SJSA1 (cell line): ENCODE measurements around the gene CYSLTR2. TPM values are rescaled to one million over a fixed set of nuclear protein-coding genes. Genes with fewer than 3 reads are reported as not detected.

ENCODE experiments used
- DNase-seq, 2 experiments: peaks; one replicate each; pipeline ENCODE4 v3.0.0-alpha.2; 2015 to 2020; ENCODE audit warnings: low spot score in 2 of 2, low read depth in 1 of 2
- H3K27ac ChIP-seq: fragments of 250-450 bp; sonication (Bioruptor Pico); 2 replicates; pipeline ENCODE4 v1.5.1; 2020; ENCODE audit warnings: mild to moderate bottlenecking, moderate library complexity
- H3K27me3 ChIP-seq: fragments of 250-450 bp; sonication (Bioruptor Pico); replicated peaks from 2 replicates; pipeline ENCODE4 v1.5.1; 2020; ENCODE audit warnings: mild to moderate bottlenecking, moderate library complexity
- H3K36me3 ChIP-seq: fragments of 250-450 bp; sonication (Bioruptor Pico); 2 replicates; pipeline ENCODE4 v1.5.1; 2020; ENCODE audit warnings: mild to moderate bottlenecking
- H3K4me1 ChIP-seq: fragments of 250-450 bp; sonication (Bioruptor Pico); replicated peaks from 2 replicates; pipeline ENCODE4 v1.6.1; 2021; ENCODE audit warnings: mild to moderate bottlenecking
- H3K4me3 ChIP-seq: fragments of 250-450 bp; sonication (Bioruptor Pico); 2 replicates; pipeline ENCODE4 v1.5.1; 2020; ENCODE audit warnings: mild to moderate bottlenecking
- H3K9me3 ChIP-seq: fragments of 250-450 bp; sonication (Bioruptor Pico); replicated peaks from 2 replicates; pipeline ENCODE4 v1.5.1; 2020; ENCODE audit warnings: mild to moderate bottlenecking
- total RNA-seq: library from RNA; depleted of rRNA; stranded (reverse); fragments of >200 nt; shearing (Covaris generic); gene quantifications from 2 replicates; pipeline ENCODE4 v1.2.3, GENCODE V29; 2014

The CYSLTR2 gene
- total RNA-seq, 1 experiment from 2014 or later = not detected

DNA sequence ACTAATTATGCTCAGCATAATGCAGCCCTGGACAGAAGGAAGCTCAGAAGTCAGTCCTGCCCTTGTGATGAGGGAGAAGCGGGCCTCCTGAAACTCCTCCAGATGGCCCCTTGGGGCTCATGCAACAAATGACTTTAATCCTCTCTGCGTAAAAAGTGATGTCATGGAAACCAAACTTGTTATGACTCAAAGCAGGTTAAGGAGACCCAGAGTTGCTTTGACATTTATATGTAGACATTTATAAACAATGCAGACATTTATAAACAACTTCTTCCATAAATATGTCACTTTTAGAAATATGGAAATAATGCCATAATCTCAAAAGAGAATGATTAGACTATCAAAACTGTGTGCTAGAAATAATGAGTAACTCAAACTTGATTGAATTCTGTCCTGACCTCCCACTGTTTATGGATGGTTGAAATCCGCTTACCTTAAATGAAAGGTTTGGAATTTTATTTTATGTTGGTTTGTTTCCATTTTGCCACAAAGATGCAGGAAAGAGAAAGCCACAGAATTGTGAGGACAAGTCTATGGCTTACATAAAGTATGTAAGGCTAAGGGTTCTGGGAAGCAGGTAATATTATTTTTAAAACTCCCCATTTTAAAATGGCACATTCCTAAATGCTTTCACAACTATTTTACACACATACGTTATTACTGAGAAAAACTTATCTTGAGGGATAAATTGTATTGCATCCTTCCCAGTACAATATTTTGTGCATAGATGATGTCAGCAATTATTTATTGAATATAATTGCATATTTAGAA, 73.7 kb downstream of the CYSLTR2 start:
- DNase-seq = no peak
- no peak overlapping the region for H3K4me3 ChIP-seq
- H3K9me3 ChIP-seq = no peaks in the 10 kb centered on the region
- no peaks in the 10 kb centered on the region for H3K27me3 ChIP-seq
- no peaks in the 10 kb centered on the region for H3K4me1 ChIP-seq
- no peaks in the 10 kb centered on the region for H3K36me3 ChIP-seq
- no peak overlapping the region for H3K27ac ChIP-seq

DNA sequence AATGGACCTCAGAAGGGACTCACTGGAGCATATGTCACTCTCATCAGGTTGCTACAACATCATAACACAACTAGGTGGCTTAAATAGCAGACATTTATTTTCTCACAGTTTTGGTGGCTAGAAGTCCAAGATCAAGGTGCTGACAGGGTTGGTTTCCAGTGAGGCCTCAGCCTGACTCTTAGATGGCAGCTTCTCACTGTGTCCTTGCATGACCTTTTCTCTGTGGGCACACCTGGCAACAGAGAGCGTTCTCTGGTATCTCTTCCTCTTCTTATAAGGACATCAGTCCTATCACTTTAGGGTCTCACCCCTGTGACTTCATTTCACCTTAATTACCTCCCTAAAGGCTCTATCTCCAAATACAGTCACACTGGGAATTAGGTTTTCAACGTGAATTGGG, 74.5 kb downstream of the CYSLTR2 start:
- Histone ChIP-seq H3K27me3 (no peaks in the 10 kb centered on the region), H3K9me3 (no peaks in the 10 kb centered on the region), H3K27ac (no peak overlapping the region), H3K4me3 (no peak overlapping the region), H3K36me3 (no peaks in the 10 kb centered on the region), H3K4me1 (no peaks in the 10 kb centered on the region)
- no peak for DNase-seq

DNA sequence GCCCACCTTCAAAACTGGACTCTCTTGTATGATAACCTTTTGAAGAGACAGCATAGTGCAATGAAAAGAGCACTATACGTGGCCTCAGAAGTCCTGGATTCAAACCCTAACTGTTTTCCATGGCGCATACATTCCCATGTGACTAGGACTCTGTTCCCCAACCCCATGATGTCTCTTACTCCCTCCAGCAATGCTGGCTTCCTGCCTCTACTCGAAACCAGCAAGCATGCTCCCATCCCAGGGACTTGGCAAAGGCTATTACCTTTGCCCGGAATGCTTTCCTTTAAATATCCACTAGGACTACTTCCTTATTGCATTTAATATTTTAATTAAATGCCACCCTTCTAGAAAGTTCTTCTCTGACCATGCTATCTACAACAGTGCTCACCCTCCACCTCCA, 75.1 kb downstream of the CYSLTR2 start:
- no peak overlapping the region for H3K4me3 ChIP-seq
- no peaks in the 10 kb centered on the region for H3K36me3 ChIP-seq
- no peak overlapping the region for H3K27ac ChIP-seq
- DNase-seq = no peak
- no peaks in the 10 kb centered on the region for H3K4me1 ChIP-seq
- no peaks in the 10 kb centered on the region for H3K27me3 ChIP-seq
- H3K9me3 ChIP-seq = no peaks in the 10 kb centered on the region

- no peak for DNase-seq
- Histone ChIP-seq H3K27me3 (no peaks in the 10 kb centered on the region), H3K27ac (no peak overlapping the region), H3K4me3 (no peak overlapping the region), H3K4me1 (no peaks in the 10 kb centered on the region), H3K9me3 (no peaks in the 10 kb centered on the region), H3K36me3 (no peaks in the 10 kb centered on the region)
Measured at GRCh38 chr13:48729856-48730255, 76.1 kb downstream of the CYSLTR2 start.

GRCh38 chr13:48731001-48731658, 77.4 kb downstream of the CYSLTR2 start:
- Histone ChIP-seq H3K27me3 (no peaks in the 10 kb centered on the region), H3K36me3 (no peaks in the 10 kb centered on the region), H3K4me1 (no peaks in the 10 kb centered on the region), H3K4me3 (no peak overlapping the region), H3K27ac (no peak overlapping the region), H3K9me3 (no peaks in the 10 kb centered on the region)
- DNase-seq = no peak

- Histone ChIP-seq H3K27me3 (no peaks in the 10 kb centered on the region), H3K36me3 (no peaks in the 10 kb centered on the region), H3K9me3 (no peaks in the 10 kb centered on the region), H3K4me1 (no peaks in the 10 kb centered on the region), H3K4me3 (no peak overlapping the region), H3K27ac (no peak overlapping the region)
- no peak for DNase-seq
Measured at GRCh38 chr13:48731957-48732569, 78.3 kb downstream of the CYSLTR2 start.

- no peak for DNase-seq
- no peak overlapping the region for H3K27ac ChIP-seq
- H3K4me1 ChIP-seq = no peaks in the 10 kb centered on the region
- no peaks in the 10 kb centered on the region for H3K27me3 ChIP-seq
- no peaks in the 10 kb centered on the region for H3K9me3 ChIP-seq
- H3K36me3 ChIP-seq = no peaks in the 10 kb centered on the region
- no peak overlapping the region for H3K4me3 ChIP-seq
Measured at GRCh38 chr13:48733739-48734335, 80.1 kb downstream of the CYSLTR2 start.

DNA sequence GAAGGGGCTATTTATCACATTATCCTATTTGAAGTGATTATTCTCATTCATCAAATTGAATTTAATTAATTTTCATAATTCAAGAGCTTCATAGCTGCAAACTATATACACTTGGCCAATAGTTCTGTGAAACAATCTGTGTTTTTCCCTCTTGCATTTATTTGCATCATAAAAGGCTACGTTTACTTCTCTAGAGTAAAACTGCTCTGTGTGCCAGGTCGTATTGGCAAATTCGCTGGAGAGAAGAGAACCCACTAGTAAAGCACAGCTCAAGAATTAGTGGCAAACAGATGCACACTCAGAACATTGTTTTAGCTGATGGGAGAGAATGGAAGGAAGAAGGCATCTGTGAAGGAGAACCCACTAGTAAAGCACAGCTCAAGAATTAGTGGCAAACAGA, 81.8 kb downstream of the CYSLTR2 start:
- Histone ChIP-seq H3K9me3 (no peaks in the 10 kb centered on the region), H3K27me3 (no peaks in the 10 kb centered on the region), H3K4me3 (no peak overlapping the region), H3K36me3 (no peaks in the 10 kb centered on the region), H3K4me1 (no peaks in the 10 kb centered on the region), H3K27ac (no peak overlapping the region)
- no peak for DNase-seq

DNA sequence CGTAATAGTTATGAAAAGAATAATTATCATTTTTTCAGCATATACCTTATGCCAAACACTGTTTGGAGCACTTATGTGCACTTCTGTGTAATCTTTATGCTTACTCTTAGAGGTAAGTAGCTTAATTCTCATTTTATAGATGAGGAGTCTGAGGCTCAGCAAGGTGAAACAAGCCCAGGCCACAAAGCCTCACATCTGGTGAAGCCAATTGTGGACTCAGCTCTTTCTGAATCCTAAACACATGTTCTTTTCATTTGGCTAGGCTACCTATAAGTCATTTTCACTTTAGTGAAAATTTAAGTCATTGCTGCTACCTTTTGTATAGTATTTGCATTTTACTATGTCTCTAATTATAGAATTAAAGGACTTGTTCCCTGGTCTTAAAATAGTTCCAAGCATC, 84.0 kb downstream of the CYSLTR2 start:
- H3K27me3 ChIP-seq = no peaks in the 10 kb centered on the region
- H3K27ac ChIP-seq = no peak overlapping the region
- no peaks in the 10 kb centered on the region for H3K4me1 ChIP-seq
- no peaks in the 10 kb centered on the region for H3K9me3 ChIP-seq
- H3K36me3 ChIP-seq = no peaks in the 10 kb centered on the region
- no peak overlapping the region for H3K4me3 ChIP-seq
- DNase-seq = no peak

DNA sequence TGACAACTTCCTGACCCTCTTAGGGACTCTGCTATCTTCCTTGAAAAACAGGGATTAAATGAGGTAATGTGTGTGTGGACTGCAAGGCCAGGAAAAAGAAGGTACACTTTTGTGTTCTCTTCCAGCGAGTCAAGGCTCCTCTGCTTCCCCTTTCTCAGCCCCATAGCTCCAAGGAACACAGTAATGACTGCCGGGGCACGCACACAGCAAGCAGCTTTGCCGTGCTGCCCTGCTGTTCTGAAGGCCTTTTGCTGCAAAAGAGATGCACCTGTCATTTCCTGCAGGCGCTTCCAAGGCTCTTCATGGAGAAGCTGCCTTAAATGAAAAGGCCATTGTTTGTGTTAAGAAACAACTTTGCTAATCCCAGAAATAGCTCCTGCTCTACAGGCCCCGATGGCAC, 84.6 kb downstream of the CYSLTR2 start:
- Histone ChIP-seq H3K27ac (no peak overlapping the region), H3K36me3 (no peaks in the 10 kb centered on the region), H3K27me3 (no peaks in the 10 kb centered on the region), H3K4me1 (no peaks in the 10 kb centered on the region), H3K4me3 (no peak overlapping the region), H3K9me3 (no peaks in the 10 kb centered on the region)
- no peak for DNase-seq

GRCh38 chr13:48739386-48739964, 85.7 kb downstream of the CYSLTR2 start:
- Histone ChIP-seq H3K9me3 (no peaks in the 10 kb centered on the region), H3K4me1 (no peaks in the 10 kb centered on the region), H3K27me3 (no peaks in the 10 kb centered on the region), H3K4me3 (no peak overlapping the region), H3K27ac (no peak overlapping the region), H3K36me3 (no peaks in the 10 kb centered on the region)
- DNase-seq = no peak

GRCh38 chr13:48741377-48741776, 87.6 kb downstream of the CYSLTR2 start:
- H3K36me3 ChIP-seq = no peaks in the 10 kb centered on the region
- DNase-seq = no peak
- H3K4me3 ChIP-seq = no peak overlapping the region
- H3K4me1 ChIP-seq = no peaks in the 10 kb centered on the region
- no peaks in the 10 kb centered on the region for H3K9me3 ChIP-seq
- H3K27me3 ChIP-seq = no peaks in the 10 kb centered on the region
- H3K27ac ChIP-seq = no peak overlapping the region

DNA sequence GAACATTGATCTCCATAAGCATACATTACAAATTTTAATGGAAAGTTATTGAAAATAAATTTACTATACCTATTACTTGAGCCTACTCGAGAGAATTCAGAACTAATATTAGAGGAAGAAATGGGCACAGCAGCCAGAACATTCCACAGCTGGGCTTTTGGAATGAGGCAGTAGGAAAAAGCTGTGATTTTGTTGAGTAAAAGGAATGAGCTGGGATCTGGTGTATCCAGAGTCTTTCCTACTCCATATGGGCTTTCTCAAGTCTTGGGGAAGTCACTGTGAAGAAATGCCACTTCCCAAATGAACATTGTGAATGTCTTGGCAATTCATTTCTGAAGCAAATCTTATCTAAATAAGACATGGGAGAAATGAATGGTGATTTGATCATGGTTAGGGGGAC, 93.1 kb downstream of the CYSLTR2 start:
- H3K4me1 ChIP-seq = peaks cover 14% of the 10 kb centered on the region
- no peaks in the 10 kb centered on the region for H3K9me3 ChIP-seq
- no peaks in the 10 kb centered on the region for H3K27me3 ChIP-seq
- no peak overlapping the region for H3K27ac ChIP-seq
- no peaks in the 10 kb centered on the region for H3K36me3 ChIP-seq
- no peak overlapping the region for H3K4me3 ChIP-seq
- no peak for DNase-seq

DNA sequence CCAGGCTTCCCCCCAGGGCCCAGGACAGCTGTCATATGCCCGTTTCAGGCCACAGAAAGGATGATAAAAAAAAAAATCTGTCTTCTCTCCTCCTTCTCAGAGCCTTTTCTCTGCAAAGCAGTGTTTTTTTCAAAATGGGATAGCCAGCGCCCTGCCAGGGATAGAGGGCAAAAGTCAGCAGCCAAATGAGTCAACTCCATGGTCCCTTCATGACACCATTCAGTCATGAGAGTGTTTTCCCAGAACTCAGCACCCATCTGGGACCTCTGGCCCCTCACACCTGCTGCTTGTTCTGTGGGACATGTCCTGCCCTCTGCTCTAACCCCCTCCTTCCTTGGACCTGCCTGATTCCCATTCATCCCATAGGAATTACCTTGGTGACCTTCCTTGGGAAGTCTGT, 95.0 kb downstream of the CYSLTR2 start:
- DNase-seq = no peak
- H3K27ac ChIP-seq = no peak overlapping the region
- no peaks in the 10 kb centered on the region for H3K36me3 ChIP-seq
- H3K4me3 ChIP-seq = no peak overlapping the region
- peaks cover 14% of the 10 kb centered on the region for H3K4me1 ChIP-seq
- no peaks in the 10 kb centered on the region for H3K9me3 ChIP-seq
- no peaks in the 10 kb centered on the region for H3K27me3 ChIP-seq
